CD1c-positive myeloid dendritic cell (primary cell): Measurements from ENCODE around the gene IRX3.

Experiments
- DNase-seq: peaks from one replicate; pipeline ENCODE4 v3.0.0-alpha.2; 2016; ENCODE audit errors: extremely low spot score

The IRX3 gene

DNA sequence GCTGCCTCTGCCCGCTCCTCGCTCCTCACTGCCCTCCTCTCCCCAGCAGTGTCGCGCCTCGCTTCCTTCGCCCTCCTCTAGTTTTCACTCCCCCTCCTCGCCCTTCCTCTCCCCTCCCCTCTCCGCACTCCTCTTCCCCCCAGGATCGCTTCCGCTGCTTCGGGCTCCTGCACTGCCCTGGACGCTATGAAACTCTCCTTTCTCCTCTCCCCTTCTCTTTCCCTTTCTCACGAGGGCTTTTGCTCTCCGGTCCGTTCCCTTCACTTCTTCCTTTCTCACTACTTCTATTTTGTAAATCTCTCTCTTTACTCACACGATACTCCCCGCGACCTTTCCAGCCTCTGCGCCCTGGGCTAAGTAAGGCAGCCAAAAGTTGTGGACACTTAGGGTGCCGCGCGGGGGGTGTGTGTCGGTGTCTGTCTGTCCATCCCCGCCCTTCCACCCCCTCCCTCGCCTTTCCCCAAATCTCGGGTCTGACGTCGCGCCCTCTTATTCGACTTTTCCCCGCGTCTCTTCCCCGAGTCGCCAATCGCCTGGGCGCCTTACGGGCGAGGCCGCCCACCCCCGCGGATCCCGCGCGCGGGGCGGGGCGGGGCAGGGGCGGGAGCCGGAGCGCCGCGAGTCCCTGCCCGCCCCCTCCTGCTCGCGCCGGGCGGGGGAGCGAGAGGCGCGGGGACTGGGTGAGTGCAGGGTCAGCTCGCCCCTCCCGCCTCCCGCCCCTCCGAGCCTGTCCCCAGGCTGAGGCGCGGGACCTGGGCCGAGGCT lies at the start of gene IRX3:
IRX3 (minus strand) TSS at position 422 of the 765 bp plus-strand sequence. CDS start 737 bp downstream, outside the sequence.
- DNase-seq = no peak

DNA sequence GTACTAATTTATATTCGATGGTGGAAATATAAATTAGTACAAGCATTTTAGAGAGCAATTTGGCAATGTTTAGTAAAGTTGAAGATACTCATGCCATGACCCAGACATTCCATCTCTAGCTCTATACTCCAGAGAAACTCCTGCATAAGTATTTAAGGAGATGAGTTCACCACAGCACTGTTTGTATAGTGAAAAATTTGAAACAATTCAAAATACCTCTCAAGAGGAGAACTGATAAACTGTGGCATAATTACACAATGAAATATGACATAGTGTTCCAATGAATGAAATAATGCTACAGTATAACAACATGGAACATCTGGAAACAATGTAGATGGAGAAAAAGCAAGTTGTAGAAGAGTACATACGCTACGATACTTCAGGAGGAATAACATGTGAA lies 48.6 kb upstream of the IRX3 start:
- DNase-seq = no peak

DNA sequence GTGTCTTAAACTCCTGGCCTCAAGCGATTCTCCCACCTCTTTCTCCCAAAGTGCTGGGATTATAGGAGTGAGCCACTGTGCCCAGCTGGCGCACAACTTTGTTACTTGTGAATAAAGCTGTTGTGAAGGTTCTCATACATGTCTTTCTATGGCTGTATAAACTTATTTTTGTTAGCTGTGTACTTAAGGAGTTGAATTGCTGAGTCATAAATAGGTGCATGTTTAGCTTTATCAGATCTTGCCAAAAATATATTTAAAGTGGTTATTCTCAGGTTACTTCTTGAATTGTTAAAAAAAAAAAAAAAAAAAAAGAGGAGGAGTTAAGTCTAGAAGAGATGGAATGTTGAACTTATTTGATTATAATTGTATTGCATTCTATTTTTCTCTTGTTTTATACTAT lies 47.6 kb upstream of the IRX3 start:
- DNase-seq = no peak

DNA sequence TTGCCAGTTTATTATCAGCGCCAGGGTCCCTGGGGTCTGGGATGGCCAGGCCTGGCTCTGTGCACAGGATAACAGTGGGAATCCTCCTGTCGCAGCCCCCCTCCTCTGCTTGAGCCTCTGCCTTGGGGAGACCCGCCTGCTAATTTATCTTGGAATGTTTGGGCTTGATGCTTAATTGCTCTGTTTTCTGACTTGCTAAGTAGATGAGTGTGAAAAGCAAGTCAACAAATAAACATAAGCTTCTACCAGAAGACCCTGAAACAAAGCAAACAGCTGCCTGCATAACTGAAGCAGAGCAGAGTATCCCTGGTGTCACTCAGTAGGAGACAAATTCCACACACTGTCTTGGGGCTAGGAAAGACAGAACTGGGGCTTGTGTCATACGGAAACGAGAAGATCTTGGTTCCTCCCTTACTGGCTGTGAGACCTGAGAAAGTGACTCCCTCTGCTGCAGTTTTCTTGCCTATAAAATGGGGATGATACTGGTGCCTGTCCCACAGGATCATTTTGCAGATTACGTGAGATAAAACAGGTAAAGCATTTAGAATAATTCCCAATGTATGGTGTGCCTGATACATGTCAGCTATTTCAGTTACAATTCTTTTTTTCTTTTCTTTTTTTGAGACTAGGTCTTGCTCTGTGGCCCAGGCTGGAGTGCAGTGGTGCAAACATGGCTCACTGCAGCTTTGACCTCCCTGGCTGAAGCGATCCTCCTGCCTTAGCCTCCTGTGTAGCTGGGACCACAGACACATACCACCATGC lies 44.8 kb upstream of the IRX3 start:
- no peak for DNase-seq

DNA sequence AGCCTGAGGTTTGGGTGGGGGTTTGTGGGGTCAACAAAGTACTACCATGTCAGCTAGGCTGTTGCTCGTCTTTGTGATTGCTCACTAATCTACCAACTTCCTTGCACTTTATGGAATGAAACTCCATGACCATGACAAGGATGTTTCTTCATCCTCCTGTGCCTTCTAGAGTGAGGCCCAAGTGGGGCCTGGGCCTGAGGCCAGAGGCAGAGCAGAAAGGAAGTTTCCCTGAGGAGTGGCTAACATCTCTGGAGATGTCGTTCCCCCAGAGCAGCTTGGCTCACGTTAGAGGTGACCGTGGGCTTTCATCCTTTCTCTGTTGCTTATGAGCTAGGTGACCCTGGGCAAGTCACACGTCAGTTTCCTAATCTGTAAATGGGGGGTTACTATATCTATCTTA lies 41.0 kb upstream of the IRX3 start:
- DNase-seq = no peak

DNA sequence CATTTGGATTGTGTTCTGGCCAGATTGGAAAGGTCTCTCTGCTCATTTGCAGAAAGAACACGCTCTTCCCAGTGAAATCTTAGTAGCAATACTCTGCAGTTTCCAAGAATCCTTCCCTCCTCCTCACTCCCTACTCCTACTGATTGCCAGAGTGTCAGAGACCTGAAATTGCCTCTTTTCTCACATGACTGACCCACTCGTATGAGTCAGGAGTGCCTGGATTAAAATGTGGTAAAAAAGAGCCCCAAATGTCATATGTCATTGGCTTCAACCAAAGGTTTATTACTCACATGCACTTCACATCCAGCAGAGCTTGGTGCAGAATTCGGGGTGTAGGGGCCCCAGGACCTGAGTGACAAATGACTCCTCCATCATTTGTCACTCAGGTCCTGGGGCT lies 39.7 kb upstream of the IRX3 start:
- DNase-seq = no peak

DNA sequence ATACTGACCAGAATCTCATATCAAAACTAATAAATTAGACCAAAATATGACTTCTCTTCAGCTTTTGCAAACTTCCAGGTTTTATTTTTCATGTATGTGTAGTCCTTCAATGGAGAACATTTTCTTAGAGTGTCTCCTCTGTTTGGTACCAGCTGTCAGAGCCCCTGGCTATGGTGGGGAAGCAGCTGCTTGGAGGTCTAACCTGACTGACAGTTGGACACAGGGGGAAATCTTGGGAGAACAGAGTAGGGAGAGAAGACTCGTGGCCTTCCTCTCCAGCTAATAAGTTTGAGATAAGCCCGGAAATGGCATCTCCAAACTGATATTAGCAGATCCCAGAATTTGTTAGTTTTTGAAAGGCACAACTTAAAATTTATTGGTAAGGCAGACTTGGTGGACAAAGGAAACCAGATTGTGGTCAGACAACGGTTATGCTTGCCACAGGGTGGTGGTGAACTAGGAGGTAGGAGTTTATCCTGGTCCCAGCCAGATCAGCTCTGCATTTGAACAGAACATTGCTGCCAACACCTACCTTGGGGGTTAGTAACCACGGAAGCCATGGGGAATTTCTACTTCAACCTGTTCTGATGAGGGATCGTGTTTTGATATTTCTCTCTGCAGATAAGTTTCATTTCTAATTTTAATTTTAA lies 39.2 kb upstream of the IRX3 start:
- no peak for DNase-seq

DNA sequence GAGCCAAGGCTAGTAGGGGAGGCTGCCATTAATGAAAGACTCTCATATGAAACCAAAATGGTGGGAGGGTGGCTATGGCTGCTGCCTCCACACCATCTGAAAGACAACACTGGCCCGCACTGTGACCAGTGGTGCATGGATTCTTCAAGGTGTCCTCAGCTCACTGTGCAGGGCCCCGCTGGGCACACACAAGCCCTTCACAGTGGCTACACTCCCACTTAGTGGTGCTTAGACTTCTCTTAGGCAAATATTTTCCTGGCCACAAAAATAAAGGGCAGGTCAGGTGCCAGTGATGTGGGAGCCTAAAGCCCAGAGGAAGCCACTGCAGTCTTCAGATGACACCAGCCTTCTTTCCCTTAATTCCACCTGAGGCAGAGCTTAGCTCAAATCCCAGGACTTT lies 38.1 kb upstream of the IRX3 start:
- DNase-seq = no peak

DNA sequence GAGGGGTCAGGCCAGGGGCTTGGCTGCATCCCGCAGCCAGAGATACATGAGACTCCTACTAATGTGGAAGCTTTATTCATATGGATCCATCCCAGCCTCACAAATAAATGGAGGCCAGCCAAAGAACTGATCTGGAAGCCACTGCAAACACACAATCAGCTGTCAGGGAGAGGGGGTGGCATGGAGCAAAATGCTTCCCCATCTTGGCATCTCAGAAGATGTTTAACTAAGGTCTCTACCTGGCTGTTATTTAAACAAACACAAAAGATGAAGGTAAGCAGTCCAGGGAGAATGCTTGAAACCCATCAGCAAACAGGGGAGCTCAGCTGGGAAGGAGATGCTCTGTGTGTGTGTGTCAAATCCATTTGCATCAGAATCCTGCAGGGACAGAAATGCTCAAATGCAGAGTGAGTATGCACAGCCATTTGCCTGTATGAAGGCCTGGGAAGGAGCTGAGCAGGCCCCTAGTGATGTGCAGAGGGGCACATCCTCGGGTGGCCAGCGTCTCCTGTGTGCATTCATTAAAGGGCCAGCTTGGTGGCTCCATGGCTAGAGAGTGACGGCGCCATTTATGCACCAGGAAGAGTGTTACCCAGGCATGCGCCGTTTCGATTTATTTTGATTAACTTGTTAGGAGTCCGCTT lies 34.2 kb upstream of the IRX3 start:
- DNase-seq = no peak

DNA sequence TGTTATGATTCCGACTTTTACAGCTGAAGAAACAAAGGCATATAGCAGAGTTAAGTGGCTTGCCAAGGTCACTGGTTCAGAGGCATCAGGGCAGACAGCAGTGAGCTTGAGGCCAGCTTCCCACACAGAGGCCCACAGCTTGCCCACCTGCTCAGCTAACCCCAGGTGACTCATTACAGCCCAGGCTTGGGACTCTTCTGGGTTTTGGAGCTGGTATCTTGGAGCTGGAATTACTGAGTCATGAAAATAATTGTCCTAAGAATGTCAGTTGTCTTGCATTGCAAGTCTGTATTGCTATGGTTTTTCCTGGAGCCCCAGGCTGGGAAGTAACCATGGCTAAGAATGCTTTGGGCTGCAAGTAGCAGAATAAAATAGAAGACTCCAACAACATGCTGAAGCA lies 32.4 kb upstream of the IRX3 start:
- DNase-seq = no peak

DNA sequence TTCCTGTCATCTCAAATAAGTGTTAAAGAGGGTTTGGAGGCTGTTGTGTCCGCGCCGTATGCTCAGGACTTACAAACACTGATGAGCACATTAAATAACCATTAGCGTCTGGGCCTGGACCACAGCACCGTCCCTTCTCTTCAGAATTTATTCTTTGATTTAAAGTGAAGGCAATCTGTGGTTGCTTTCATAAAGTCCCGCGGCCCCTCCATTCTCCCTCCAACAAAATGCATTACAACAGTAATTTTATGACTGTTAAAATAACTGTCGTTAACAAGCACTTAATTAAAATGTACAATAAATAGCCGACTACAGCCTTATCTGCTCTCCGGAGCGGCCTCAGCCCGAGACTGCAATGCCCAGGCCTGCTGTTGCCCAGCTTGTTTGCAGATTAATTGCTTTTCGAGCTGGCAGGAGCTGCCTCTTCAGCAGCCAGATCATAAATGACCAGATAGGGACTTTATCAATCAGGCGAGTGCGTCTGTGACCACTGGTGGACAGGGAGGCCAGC lies 30.6 kb upstream of the IRX3 start:
- DNase-seq = no peak

DNA sequence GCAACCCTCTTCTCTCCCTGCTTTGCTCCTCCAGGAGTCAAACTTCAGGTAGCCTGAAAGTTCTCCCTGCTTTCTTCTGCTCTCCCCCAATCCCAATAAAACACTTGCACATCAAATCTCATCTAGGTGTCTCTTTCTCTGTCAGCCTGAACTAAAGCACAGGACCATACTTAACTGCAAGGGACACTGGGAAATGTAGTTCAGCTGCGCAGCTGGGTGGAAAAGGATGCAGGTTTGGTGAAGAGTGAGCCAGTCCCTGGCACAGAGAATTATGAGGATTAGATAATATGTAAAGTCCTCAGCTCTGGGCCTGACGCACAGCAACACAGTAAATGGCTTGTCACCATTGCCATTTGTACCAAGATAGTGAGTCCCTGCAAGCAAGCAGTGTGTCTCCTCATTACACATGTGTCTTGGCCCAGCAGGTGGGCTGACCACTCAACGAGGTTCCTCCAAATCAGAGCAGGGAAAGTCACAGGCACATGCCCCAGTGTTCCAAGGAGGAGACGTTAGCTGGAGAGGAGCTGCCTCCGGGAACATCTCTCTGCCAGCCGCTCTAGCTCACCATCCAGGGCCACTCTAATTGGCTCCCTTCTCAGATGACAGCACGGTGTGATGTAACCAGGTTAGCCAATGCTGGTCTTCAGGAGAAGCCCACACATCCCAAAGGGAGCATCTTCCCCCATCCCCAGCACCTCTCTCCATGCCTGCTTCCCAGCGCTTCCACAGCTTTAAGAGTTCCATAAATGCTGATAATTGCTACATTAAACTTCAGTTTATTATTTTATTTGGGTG lies 29.7 kb upstream of the IRX3 start:
- DNase-seq = no peak

DNA sequence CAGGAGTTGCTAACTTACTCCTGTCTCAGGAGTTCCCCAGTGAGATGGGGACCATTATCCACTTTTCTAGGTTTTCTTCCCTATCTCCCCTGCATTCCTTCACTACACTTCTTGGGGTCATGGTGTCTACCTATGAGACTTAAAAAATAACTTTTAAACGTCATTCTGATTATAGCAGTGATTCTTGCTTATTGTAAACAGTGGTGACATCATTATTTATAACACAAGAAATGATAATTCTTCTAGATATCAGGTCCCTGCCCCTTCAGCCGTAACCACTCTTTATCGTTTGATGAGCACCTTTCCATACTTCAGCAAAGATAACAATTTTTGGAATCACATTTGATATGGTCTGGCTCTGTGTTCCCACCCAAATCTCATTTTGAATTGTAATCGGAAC lies 27.2 kb upstream of the IRX3 start:
- no peak for DNase-seq

DNA sequence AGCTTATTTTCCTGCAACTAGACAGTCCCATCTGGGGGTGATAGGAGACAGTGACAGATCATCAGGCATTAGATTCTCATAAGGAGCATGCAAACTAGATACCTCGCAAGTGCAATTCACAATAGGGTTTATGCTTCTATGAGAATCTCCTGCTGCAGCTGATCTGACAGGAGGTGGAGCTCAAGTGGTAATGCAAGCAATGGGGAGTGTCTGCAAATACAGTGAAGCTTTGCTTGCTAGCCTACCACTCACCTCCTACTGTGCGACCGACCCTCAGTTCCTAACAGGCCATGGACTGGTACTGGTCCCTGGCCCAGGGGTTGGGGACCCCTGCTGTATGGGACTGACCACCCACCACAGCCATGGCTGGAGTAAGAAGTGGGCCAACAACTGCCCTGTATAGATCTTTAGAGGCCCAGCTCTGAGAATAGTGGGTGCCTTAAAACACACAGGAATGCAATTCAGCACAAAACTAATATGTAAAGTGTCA lies 26.0 kb upstream of the IRX3 start:
- no peak for DNase-seq

DNA sequence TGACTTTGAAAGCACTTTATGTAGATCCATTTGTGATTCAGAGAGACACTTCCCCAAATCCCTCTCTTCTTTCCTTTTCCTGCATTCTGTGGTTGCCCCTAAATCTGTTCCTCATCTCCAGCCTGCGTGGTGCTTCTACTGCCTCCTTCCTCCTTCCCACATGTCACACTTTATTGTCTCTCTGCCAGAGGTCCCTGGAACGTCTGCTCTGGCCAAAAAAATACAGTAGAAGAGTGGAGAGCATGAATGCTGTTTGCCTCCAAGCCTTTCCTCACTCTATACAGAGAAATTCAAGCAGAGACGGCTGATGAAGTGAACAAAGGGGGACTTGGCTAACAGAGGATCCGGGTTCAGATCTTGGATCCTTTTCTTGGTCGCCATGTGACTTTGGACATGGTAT lies 22.8 kb upstream of the IRX3 start:
- DNase-seq = no peak

DNA sequence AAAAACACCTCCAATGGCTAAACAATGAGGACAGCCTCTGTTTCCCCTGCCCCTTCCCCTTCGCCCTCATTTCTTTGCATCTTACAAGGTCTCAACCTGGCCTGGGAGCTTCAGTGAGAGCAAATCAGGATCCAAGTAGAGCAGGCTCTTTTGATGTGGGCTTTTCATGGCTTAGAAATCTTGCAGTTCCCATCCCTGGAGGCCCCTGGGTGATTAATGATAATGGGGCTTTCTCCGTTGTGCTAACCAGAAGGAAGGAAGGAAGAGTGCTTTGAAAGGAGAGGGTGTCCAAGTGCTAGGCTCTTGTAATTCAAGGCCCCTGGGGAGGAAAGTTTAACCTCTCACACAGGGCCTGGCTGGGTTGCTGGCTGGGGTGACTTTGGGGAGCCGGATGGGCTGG lies 18.5 kb upstream of the IRX3 start:
- DNase-seq = no peak

DNA sequence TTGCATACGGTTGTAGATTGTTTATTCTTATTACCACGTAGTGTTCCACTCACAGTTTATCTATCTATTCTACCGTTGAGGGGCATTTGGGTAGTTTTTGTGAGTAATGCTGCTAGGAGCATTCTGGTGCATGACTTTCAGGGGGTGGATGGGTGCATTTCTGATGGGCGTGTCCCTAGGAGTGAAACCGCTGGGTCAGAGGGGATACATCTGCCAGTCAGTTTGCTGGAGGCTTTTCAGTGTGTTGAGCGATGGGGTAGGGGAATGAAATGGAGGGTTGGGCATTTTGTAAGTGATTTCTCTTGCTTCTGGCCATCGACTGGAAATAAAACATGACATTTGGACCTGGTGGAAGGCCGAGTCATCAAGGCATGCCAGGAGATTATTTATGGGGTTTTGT lies 17.0 kb upstream of the IRX3 start:
- DNase-seq = no peak

DNA sequence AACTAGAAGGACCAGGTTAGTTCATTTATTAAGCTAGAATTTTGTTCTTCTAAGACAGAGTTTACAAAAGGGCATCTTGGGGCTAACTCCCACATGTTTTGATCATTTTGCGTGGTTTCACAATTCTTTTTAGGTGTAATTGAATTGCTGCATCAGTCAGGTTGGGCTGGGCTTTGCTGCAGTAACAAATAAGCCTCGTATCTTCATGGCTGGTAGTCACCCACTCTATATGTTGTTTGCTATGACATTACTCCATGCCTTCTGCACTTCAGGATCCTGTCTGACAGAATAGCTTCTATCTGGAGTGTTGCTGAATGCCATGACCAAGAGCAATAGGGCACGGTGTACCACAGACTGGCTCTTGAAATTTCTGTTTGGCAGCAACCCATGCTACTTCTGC lies 10.6 kb upstream of the IRX3 start:
- DNase-seq = no peak

DNA sequence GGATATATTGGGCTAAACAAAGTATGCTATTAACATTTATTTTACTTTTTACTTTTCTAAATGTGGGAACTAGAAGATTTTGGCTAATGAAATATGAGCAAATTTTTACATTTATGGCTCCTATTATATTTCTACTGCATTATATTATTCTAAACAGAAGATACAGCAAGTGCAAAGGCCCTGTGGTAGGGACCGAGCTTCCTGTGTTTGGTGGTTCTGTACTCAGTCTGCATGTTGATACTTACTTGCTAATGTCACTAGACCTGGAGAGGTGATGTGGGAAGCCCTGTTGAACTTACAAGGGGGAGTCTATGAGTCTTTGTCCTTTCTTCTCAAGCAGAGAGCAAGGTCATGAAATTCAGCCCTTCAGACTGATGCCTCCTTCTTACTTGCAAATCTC lies 10.0 kb upstream of the IRX3 start:
- no peak for DNase-seq

DNA sequence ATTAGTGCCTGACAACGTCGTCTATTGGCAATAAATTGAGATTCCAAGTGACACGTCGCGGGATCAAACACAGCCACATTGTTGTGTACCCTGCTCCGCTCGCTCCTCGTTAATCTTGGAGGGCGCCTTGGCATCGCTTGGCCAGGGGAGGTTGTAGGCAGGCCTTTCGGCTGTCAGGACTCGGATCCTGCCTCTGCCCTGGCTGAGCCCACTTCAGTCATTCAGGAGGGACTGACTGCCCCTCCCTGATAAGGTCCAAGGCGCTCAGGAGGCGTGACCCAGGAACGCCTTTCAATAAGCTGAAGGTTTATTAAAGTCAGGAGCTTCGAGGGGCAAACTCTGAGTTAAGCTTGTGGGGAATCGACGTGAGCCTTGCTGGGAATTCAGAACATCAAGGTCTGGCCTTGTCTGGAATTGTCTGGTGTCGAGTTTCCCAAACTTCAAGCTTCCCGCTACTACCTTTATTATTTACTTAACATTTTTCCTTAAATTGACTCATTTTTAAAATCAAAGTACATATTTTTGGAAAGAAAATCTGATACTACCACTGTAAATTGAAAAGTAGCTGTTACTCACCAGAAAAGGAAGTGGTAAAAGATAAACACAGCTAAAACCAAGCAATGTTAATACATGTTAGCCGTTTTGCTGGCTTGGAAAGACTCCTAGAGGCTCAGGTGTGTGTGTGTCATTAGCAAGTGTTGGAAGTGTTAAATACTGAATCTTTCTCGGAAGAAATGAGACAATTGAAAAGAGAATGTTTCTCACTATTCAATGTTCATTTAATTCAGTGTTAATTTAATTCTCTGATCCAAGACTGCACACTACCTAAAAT lies 5.3 kb upstream of the IRX3 start:
- DNase-seq = no peak
